Right lobe of liver (tissue), 4 donors: Measurements from ENCODE around the gene BOLA3.

Source experiments
- POLR2A ChIP-seq: fragments of 450-650 bp; IDR thresholded peaks from one replicate; pipeline ENCODE4 v1.6.1; 2017; ENCODE audit warnings: antibody characterized with exemption, mild to moderate bottlenecking
- TF ChIP-seq, protein P1 (sequence below), 4 donors: fragments of 200-600 bp in 3 of 4; fragments of 450-650 bp in 1 of 4; IDR thresholded peaks; one replicate each; pipeline versions ENCODE4 v1.5.1 to v1.8.0; 2016 to 2022; ENCODE audit warnings: antibody characterized with exemption in 4 of 4, mild to moderate bottlenecking in 2 of 4
- donor health status: DM: no; HTN: no; CAD: no.
- donor health status: DM: no; HTN: no; CAD: no.
- donor health status: DM: no; HTN: yes; CAD: no.

- TF ChIP-seq, protein P1, sequence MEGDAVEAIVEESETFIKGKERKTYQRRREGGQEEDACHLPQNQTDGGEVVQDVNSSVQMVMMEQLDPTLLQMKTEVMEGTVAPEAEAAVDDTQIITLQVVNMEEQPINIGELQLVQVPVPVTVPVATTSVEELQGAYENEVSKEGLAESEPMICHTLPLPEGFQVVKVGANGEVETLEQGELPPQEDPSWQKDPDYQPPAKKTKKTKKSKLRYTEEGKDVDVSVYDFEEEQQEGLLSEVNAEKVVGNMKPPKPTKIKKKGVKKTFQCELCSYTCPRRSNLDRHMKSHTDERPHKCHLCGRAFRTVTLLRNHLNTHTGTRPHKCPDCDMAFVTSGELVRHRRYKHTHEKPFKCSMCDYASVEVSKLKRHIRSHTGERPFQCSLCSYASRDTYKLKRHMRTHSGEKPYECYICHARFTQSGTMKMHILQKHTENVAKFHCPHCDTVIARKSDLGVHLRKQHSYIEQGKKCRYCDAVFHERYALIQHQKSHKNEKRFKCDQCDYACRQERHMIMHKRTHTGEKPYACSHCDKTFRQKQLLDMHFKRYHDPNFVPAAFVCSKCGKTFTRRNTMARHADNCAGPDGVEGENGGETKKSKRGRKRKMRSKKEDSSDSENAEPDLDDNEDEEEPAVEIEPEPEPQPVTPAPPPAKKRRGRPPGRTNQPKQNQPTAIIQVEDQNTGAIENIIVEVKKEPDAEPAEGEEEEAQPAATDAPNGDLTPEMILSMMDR (IDR thresholded peaks at IDR 0.05), result no peak
- TF ChIP-seq POLR2A, result no peak
Measured at GRCh38 chr2:74109551-74109950, 38.2 kb downstream of the BOLA3 start.
